A549 treated with GW870086 at 1 μM for 4 hours (cell line): ENCODE results near the gene FGFR1OP2. TPM values are rescaled to one million over a fixed set of nuclear protein-coding genes. Genes with fewer than 3 reads are reported as not detected.

Experiments used
- total RNA-seq: library from RNA; stranded (reverse); fragments of 200-300 nt; extraction: Qiagen RNA extraction; gene quantifications from 5 replicates; pipeline ENCODE4 v1.2.3, GENCODE V29; 2022; ENCODE audit warnings: low read depth

Gene FGFR1OP2
- total RNA-seq, result 25.7 to 32.7 TPM (median 28.4 TPM) in 5 replicates

DNA sequence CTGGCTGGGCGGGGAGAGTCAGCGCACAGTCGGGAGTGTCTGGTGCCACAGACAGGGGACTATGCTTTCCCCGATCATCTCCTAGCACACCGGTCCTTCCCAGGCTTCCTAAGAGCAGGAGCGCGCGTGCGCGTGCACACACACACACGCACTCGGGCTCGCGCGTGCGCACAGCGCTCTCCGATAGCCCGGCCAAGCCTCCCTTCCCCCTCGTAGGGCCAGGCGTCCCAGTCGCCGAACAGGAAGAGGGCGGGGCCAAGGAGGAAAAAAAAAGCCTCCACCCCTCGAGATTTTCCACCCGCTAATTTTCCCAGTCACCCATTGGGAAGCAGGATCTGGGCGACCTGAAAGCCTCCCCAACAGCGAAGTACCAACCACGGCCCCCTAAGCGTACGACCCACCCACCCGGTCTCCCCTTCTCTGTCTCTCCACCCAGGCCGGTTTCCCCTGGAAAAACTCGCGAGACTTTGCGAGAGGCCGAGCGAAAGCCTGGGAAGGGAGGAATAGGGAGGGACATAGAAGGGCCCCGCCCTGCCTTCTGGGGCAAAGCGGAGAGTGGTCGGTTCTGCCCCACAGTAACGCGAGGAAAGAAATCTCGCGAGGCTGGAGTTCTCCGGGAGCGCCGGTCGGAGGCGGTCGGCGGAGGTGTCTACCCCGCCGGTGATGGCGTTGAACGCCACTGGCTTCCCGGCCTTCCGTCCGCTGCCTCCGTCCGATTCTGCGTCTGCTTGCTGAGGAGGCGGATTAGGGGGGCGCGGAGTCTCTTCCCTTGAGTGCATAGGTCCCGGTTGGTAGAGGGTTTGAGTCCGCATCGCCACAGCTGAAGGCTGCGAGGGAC is at the start of gene FGFR1OP2, which contains the start of gene INTS13:
FGFR1OP2 (plus strand) TSS at position 608 of the 838 bp plus-strand sequence. CDS start 15,689 bp downstream, outside the sequence.
INTS13 (minus strand) TSS at position 119 of the 838 bp plus-strand sequence. CDS start 1,178 bp downstream, outside the sequence.

GRCh38 chr12:27014085-27014858 is 76.0 kb downstream of the FGFR1OP2 start, which contains the start of gene TM7SF3:
Gene TM7SF3 (minus strand): TSS chr12:27014384. CDS start chr12:27014168, 216 bp downstream.

Other genes starting within 250 kb of the FGFR1OP2 start
- gene ITPR2, start 105.3 kb upstream of the FGFR1OP2 start, total RNA-seq, result 1.3 to 3.5 TPM (median 3.1 TPM) in 5 replicates
- gene INTS13, start 489 bp upstream of the FGFR1OP2 start, total RNA-seq, result 19.4 to 28.0 TPM (median 23.8 TPM) in 5 replicates
- 66.1 to 78.4 TPM (median 75.5 TPM) in 5 replicates for gene TM7SF3, start 75.9 kb downstream of the FGFR1OP2 start, total RNA-seq
- gene MED21, start 84.1 kb downstream of the FGFR1OP2 start, total RNA-seq, result 23.7 to 32.3 TPM (median 28.7 TPM) in 5 replicates
- not detected in 5 replicates for gene C12orf71, start 144.1 kb downstream of the FGFR1OP2 start, total RNA-seq